IMR-90 (cell line): ENCODE results near the gene PMPCA. TPM values are rescaled to one million over a fixed set of nuclear protein-coding genes. Genes with fewer than 3 reads are reported as not detected.

Source experiments
- ATAC-seq: fragments of 200-7000 bp; cut with Tn5 transposase; 2 replicates; pipeline ENCODE4 v1.9.1; 2020; ENCODE audit warnings: low read depth, mild to moderate bottlenecking, moderate library complexity
- BruUV-seq: library from RNA; stranded (reverse); fragments of 400-500 nt; replicated peaks from 2 replicates; lab custom pipeline; 2021; lab: Mats Ljungman, UMichigan
- CTCF ChIA-PET: fragments of 300-600 bp; formaldehyde crosslinking; extraction: SDS; loops from one replicate; lab custom pipeline; 2021; ENCODE audit warnings: antibody characterized with exemption; lab: Yijun Ruan, JAX
- POLR2A ChIA-PET: fragments of 300-600 bp; sonication (Branson Sonifier 250); formaldehyde crosslinking; loops from one replicate; lab custom pipeline; 2022; ENCODE audit warnings: antibody characterized with exemption; ENCODE audit not compliant: unreplicated experiment; lab: Charles Lee
- DNase-seq: peaks from one replicate; pipeline ENCODE4 v3.0.0; 2013
- H2AFZ ChIP-seq: replicated peaks from 2 replicates; pipeline ENCODE3; 2013; ENCODE audit warnings: low read length, mild to moderate bottlenecking; ENCODE audit not compliant: poor library complexity
- H2AK5ac ChIP-seq: 2 replicates; pipeline ENCODE4 v1.6.1; 2013; ENCODE audit warnings: low read depth, low read length, inconsistent platforms
- H2AK9ac ChIP-seq: replicated peaks from 2 replicates; pipeline ENCODE3; 2013; ENCODE audit warnings: mild to moderate bottlenecking, low read depth, low read length, moderate library complexity; ENCODE audit not compliant: poor library complexity
- H2BK120ac ChIP-seq: 2 replicates; pipeline ENCODE4 v1.6.1; 2013; ENCODE audit warnings: low read depth, low read length, inconsistent platforms
- H2BK15ac ChIP-seq: 3 replicates; pipeline ENCODE4 v1.6.1; 2013; ENCODE audit warnings: low read depth, low read length, inconsistent platforms
- H2BK20ac ChIP-seq: 2 replicates; pipeline ENCODE4 v1.6.1; 2013; ENCODE audit warnings: low read depth, mild to moderate bottlenecking, inconsistent platforms, low read length, moderate library complexity
- H2BK5ac ChIP-seq: 2 replicates; pipeline ENCODE4 v1.6.1; 2013; ENCODE audit warnings: mild to moderate bottlenecking, low read depth, low read length, inconsistent platforms; ENCODE audit not compliant: poor library complexity, severe bottlenecking
- H3K14ac ChIP-seq: replicated peaks from 2 replicates; pipeline ENCODE4 v1.6.1; 2013; ENCODE audit warnings: low read depth, low read length, inconsistent platforms
- H3K18ac ChIP-seq: 2 replicates; pipeline ENCODE4 v1.6.1; 2013; ENCODE audit warnings: low read depth, low read length, control low read depth
- H3K23ac ChIP-seq: 2 replicates; pipeline ENCODE4 v1.6.1; 2013; ENCODE audit warnings: low read depth, low read length, inconsistent platforms
- H3K27ac ChIP-seq: 2 replicates; pipeline ENCODE4 v1.5.1; 2013; ENCODE audit warnings: mild to moderate bottlenecking, control low read depth, low read length; ENCODE audit not compliant: insufficient read depth
- H3K27me3 ChIP-seq: 2 replicates; pipeline ENCODE4 v1.6.1; 2013; ENCODE audit warnings: low read length; ENCODE audit not compliant: control insufficient read depth, insufficient read depth
- H3K36me3 ChIP-seq: 2 replicates; pipeline ENCODE4 v1.6.1; 2013; ENCODE audit warnings: low read length, mixed read lengths; ENCODE audit not compliant: control insufficient read depth, insufficient read depth
- H3K4ac ChIP-seq: 2 replicates; pipeline ENCODE4 v1.6.1; 2013; ENCODE audit warnings: low read depth, low read length, inconsistent platforms
- H3K4me1 ChIP-seq: 2 replicates; pipeline ENCODE4 v1.6.1; 2013; ENCODE audit warnings: low read length, mixed read lengths; ENCODE audit not compliant: control insufficient read depth, insufficient read depth
- H3K4me2 ChIP-seq: 2 replicates; pipeline ENCODE4 v1.6.1; 2013; ENCODE audit warnings: low read depth, mild to moderate bottlenecking, control low read depth, low read length, moderate library complexity
- H3K4me3 ChIP-seq: 2 replicates; pipeline ENCODE4 v1.5.1; 2013; ENCODE audit warnings: low read depth, mild to moderate bottlenecking, control low read depth, low read length, moderate library complexity; ENCODE audit not compliant: insufficient read depth
- H3K56ac ChIP-seq: 2 replicates; pipeline ENCODE4 v1.6.1; 2013; ENCODE audit warnings: low read length, inconsistent platforms; ENCODE audit not compliant: insufficient read depth; ENCODE audit errors: extremely low read depth
- H3K79me1 ChIP-seq, 2 experiments: 2 replicates each; pipeline ENCODE4 v1.6.1; 2013; ENCODE audit warnings: low read length in 2 of 2, inconsistent platforms in 1 of 2, low read depth in 1 of 2
- H3K9ac ChIP-seq: 2 replicates; pipeline ENCODE4 v1.6.1; 2013; ENCODE audit warnings: low read depth, low read length, control low read depth
- H3K9me1 ChIP-seq: 2 replicates; pipeline ENCODE4 v1.6.1; 2013; ENCODE audit warnings: low read length, inconsistent platforms; ENCODE audit not compliant: insufficient read depth
- H3K9me3 ChIP-seq: 2 replicates; pipeline ENCODE4 v1.6.1; 2013; ENCODE audit warnings: low read length; ENCODE audit not compliant: control insufficient read depth, insufficient read depth
- H4K20me1 ChIP-seq: 2 replicates; pipeline ENCODE4 v1.6.1; 2013; ENCODE audit warnings: low read length, inconsistent platforms; ENCODE audit not compliant: insufficient read depth
- H4K5ac ChIP-seq: 2 replicates; pipeline ENCODE4 v1.6.1; 2013; ENCODE audit warnings: mild to moderate bottlenecking, low read depth, low read length, control low read depth
- H4K8ac ChIP-seq, 2 experiments: 2 replicates each; pipeline ENCODE4 v1.6.1; 2013; ENCODE audit warnings: low read depth in 2 of 2, low read length in 2 of 2, control low read depth in 1 of 2, inconsistent platforms in 1 of 2
- H4K91ac ChIP-seq: 2 replicates; pipeline ENCODE4 v1.6.1; 2013; ENCODE audit warnings: low read depth, low read length, inconsistent platforms; ENCODE audit not compliant: insufficient read depth
- BHLHE40 ChIP-seq: fragments of 150-350 bp; IDR thresholded peaks from 2 replicates; pipeline ENCODE4 v1.6.1; 2016; ENCODE audit warnings: mild to moderate bottlenecking, low read depth, low read length
- CEBPB ChIP-seq: IDR thresholded peaks from 2 replicates; pipeline ENCODE4 v1.6.1; 2012; ENCODE audit warnings: low read depth, low read length, improper control_type of control experiment
- CHD1 ChIP-seq: IDR thresholded peaks from 2 replicates; pipeline ENCODE4 v1.6.1; 2012; ENCODE audit warnings: low read depth, low read length, improper control_type of control experiment
- CTCF ChIP-seq: conservative IDR thresholded peaks from 2 replicates; pipeline ENCODE4 v1.5.1; 2012; ENCODE audit warnings: mild to moderate bottlenecking, low read depth, low read length, improper control_type of control experiment
- ELK1 ChIP-seq: fragments of 150-350 bp; IDR thresholded peaks from 2 replicates; pipeline ENCODE4 v1.6.1; 2016; ENCODE audit warnings: low read depth, mild to moderate bottlenecking, low read length, moderate library complexity, borderline replicate concordance
- FOS ChIP-seq: fragments of 150-350 bp; IDR thresholded peaks from 2 replicates; pipeline ENCODE4 v1.6.1; 2016; ENCODE audit warnings: low read depth, low read length
- MAFK ChIP-seq: IDR thresholded peaks from 2 replicates; pipeline ENCODE4 v1.6.1; 2012; ENCODE audit warnings: low read depth, low read length, improper control_type of control experiment
- MAZ ChIP-seq: IDR thresholded peaks from 2 replicates; pipeline ENCODE4 v1.6.1; 2012; ENCODE audit warnings: low read depth, mild to moderate bottlenecking, low read length, improper control_type of control experiment, moderate library complexity, borderline replicate concordance
- MXI1 ChIP-seq: IDR thresholded peaks from 2 replicates; pipeline ENCODE4 v1.6.1; 2012; ENCODE audit warnings: low read depth, mild to moderate bottlenecking, low read length, moderate library complexity, borderline replicate concordance
- NFE2L2 ChIP-seq: fragments of 150-350 bp; IDR thresholded peaks from 2 replicates; pipeline ENCODE4 v1.6.1; 2016; ENCODE audit warnings: low read depth, mild to moderate bottlenecking, low read length
- POLR2A ChIP-seq: IDR thresholded peaks from 2 replicates; pipeline ENCODE4 v1.6.1; 2012; ENCODE audit warnings: mild to moderate bottlenecking, low read depth, low read length
- RAD21 ChIP-seq: IDR thresholded peaks from 2 replicates; pipeline ENCODE4 v1.6.1; 2012; ENCODE audit warnings: low read length, improper control_type of control experiment
- RCOR1 ChIP-seq: IDR thresholded peaks from 2 replicates; pipeline ENCODE4 v1.6.1; 2012; ENCODE audit warnings: mild to moderate bottlenecking, low read length, improper control_type of control experiment; ENCODE audit not compliant: insufficient replicate concordance
- RFX5 ChIP-seq: IDR thresholded peaks from 2 replicates; pipeline ENCODE4 v1.8.0; 2012; ENCODE audit warnings: low read depth, mild to moderate bottlenecking, low read length, moderate library complexity
- SMC3 ChIP-seq: fragments of 150-350 bp; IDR thresholded peaks from 2 replicates; pipeline ENCODE4 v1.6.1; 2016; ENCODE audit warnings: low read depth, mild to moderate bottlenecking, antibody characterized with exemption, low read length, moderate library complexity
- USF2 ChIP-seq: fragments of 150-350 bp; IDR thresholded peaks from 2 replicates; pipeline ENCODE4 v1.6.1; 2017; ENCODE audit warnings: mild to moderate bottlenecking, antibody characterized with exemption, low read length, low read depth
- WGBS, 2 experiments: methylation state at CpG; one replicate each; pipeline versions ENCODE4 v1.1.5 to v1.1.7; 2013; ENCODE audit warnings: missing lambda C conversion rate in 2 of 2; ENCODE audit not compliant: insufficient read length in 1 of 2; ENCODE audit errors: extremely low coverage in 2 of 2; 5-methylcytosine and 5-hydroxymethylcytosine counted together
- dilution Hi-C: fragments of 300-500 bp; cut with HindIII; formaldehyde crosslinking; loops from one replicate; pipeline ENCODE4 v1.14.3; 2018; ENCODE audit warnings: low sequenced_read_pairs; ENCODE audit not compliant: unreplicated experiment
- in situ Hi-C: fragments of 300-500 bp; cut with MboI; formaldehyde crosslinking; loops from 3 replicates; pipeline ENCODE4 v1.14.3; 2019; ENCODE audit warnings: low sequenced_read_pairs, inconsistent platforms, mixed read lengths
- intact Hi-C: fragments of 100-400 bp; cut with micrococcal nuclease; formaldehyde crosslinking; loops from 2 replicates; pipeline ENCODE4 v1.10.0; 2022
- polyA plus RNA-seq, 3 experiments: library from polyadenylated mRNA; depleted of rRNA; stranded (reverse); fragments of >200 nt; gene quantifications; 2 replicates each; pipeline ENCODE4 v1.2.3, GENCODE V29; 2012; ENCODE audit warnings: low replicate concordance in 1 of 3
- total RNA-seq: library from RNA; depleted of rRNA; stranded (reverse); fragments of >200 nt; gene quantifications from 2 replicates; pipeline ENCODE4 v1.2.3, GENCODE V29; 2012

Gene PMPCA
- total and polyA plus RNA-seq, 2 of the 4 experiments (the other 2 are of a cell fraction) = 62.6 to 95.8 TPM

- no peak overlapping the region for H4K91ac ChIP-seq
- no peak overlapping the region for H2AFZ ChIP-seq
- no peak overlapping the region for H3K4ac ChIP-seq
- H3K4me3 ChIP-seq = no peak overlapping the region
- H3K9me1 ChIP-seq = no peaks in the 10 kb centered on the region
- no peak overlapping the region for H2AK5ac ChIP-seq
- H3K4me2 ChIP-seq = no peak overlapping the region
- ChIA-PET CTCF (no interaction called here), POLR2A (interaction anchor here (0.6 kb wide), 1 partner anchor 9 kb away, joined by 3 read pairs; no protein-coding TSS in a partner anchor)
- no peak overlapping the region for H2BK15ac ChIP-seq
- no peak overlapping the region for H4K5ac ChIP-seq
- BruUV-seq = no TSS peak
- intact Hi-C loops = no loop called here
- no peak overlapping the region for H2BK120ac ChIP-seq
- H3K79me1 ChIP-seq = peaks cover 34 to 65% of the 10 kb centered on the region in 2 experiments
- DNase-seq (no peak), ATAC-seq (no peak)
- H2BK20ac ChIP-seq = no peak overlapping the region
- no peak overlapping the region for H3K18ac ChIP-seq
- H4K20me1 ChIP-seq = peaks cover 70% of the 10 kb centered on the region
- H3K27ac ChIP-seq = no peak overlapping the region
- no peak overlapping the region for H3K56ac ChIP-seq
- in situ Hi-C loops = no loop called here
- no peak for TF ChIP-seq BHLHE40
- no peak for TF ChIP-seq NFE2L2
- TF ChIP-seq RAD21 = no peak
- no peak for TF ChIP-seq CHD1
- TF ChIP-seq CEBPB = no peak
- TF ChIP-seq RCOR1 = no peak
- TF ChIP-seq MAZ = no peak
- TF ChIP-seq SMC3 = no peak
- no peak for TF ChIP-seq MAFK
- TF ChIP-seq RFX5 = no peak
- no peak for TF ChIP-seq FOS
- TF ChIP-seq ELK1 = no peak
- TF ChIP-seq CTCF = no peak
- TF ChIP-seq MXI1 = no peak
- TF ChIP-seq USF2 = no peak
- TF ChIP-seq POLR2A = no peak
- no peak overlapping the region for H2AK9ac ChIP-seq
- H3K27me3 ChIP-seq = no peaks in the 10 kb centered on the region
- no peak overlapping the region for H4K8ac ChIP-seq
- no peak overlapping the region for H3K23ac ChIP-seq
- no peaks in the 10 kb centered on the region for H3K4me1 ChIP-seq
- dilution Hi-C loops = no loop called here
- 97% methylated on average over 24 of the region's 30 CpGs; no CpG with 5 or more reads in 1 of the 2 experiments for WGBS, 2 experiments
- H3K14ac ChIP-seq = no peak overlapping the region
- no peak overlapping the region for H2BK5ac ChIP-seq
- peaks cover 84% of the 10 kb centered on the region for H3K36me3 ChIP-seq
- no peak overlapping the region for H3K9ac ChIP-seq
- no peaks in the 10 kb centered on the region for H3K9me3 ChIP-seq
Observed at GRCh38 chr9:136466155-136466541, 55.7 kb downstream of the PMPCA start.
